A549 (cell line): ENCODE data around the gene WLS. TPM values are rescaled to one million over a fixed set of nuclear protein-coding genes. Genes with fewer than 3 reads are reported as not detected.

ENCODE experiments used
- ATAC-seq, 2 experiments: fragments of 200-7000 bp in 1 of 2; fragments of >200 bp in 1 of 2; cut with Nextera tagmentation in 1 of 2; cut with Tn5 transposase in 1 of 2; 3 replicates each; pipeline versions ENCODE4 v1.8.0 to v1.9.1; 2018 to 2020; ENCODE audit warnings: mild to moderate bottlenecking in 1 of 2, moderate library complexity in 1 of 2
- CTCF ChIA-PET: fragments of 300-600 bp; sonication (Branson Sonifier 250); formaldehyde crosslinking; extraction: SDS; loops from one replicate; lab custom pipeline; 2021; ENCODE audit warnings: antibody characterized with exemption, inconsistent platforms; lab: Yijun Ruan, JAX
- POLR2A ChIA-PET: fragments of 350-600 bp; formaldehyde crosslinking; extraction: SDS; loops from one replicate; lab custom pipeline; 2021; ENCODE audit warnings: antibody characterized with exemption, inconsistent platforms; lab: Yijun Ruan, JAX
- DNase-seq, 2 experiments: peaks; one replicate each; pipeline versions ENCODE4 v3.0.0 to v3.0.0-alpha.2; 2011 to 2016; ENCODE audit warnings: low read depth in 1 of 2, low spot score in 1 of 2
- FAIRE-seq: peaks from 2 replicates; lab custom pipeline; 2011; peaks lifted over from hg19 to GRCh38; lab: Jason Lieb, UNC
- H3K27ac ChIP-seq, 2 experiments: fragments of >200 bp; sonication (Bioruptor Twin); formaldehyde crosslinking; 3 replicates each; pipeline ENCODE4 v1.5.1; 2016 to 2017
- H3K4me1 ChIP-seq: fragments of >200 bp; sonication (Bioruptor Twin); formaldehyde crosslinking; 3 replicates; pipeline ENCODE4 v1.6.1; 2016
- H3K4me2 ChIP-seq: fragments of >200 bp; sonication (Bioruptor Twin); formaldehyde crosslinking; 3 replicates; pipeline ENCODE4 v1.6.1; 2016
- H3K4me3 ChIP-seq: fragments of >200 bp; sonication (Bioruptor Twin); formaldehyde crosslinking; 3 replicates; pipeline ENCODE4 v1.5.1; 2016
- H3K9me3 ChIP-seq: fragments of >200 bp; sonication (Bioruptor Twin); formaldehyde crosslinking; 3 replicates; pipeline ENCODE4 v1.6.1; 2016
- ATOH8 ChIP-seq: fragments of 250-450 bp; sonication (Bioruptor Pico); IDR thresholded peaks from 2 replicates; pipeline ENCODE4 v1.5.0; 2020; ENCODE audit warnings: low read depth, mild to moderate bottlenecking, moderate library complexity
- BHLHE40 ChIP-seq: IDR thresholded peaks from 2 replicates; pipeline ENCODE4 v1.6.1; 2012; ENCODE audit warnings: low read depth, low read length, inconsistent platforms
- CBX2 ChIP-seq: fragments of 200-600 bp; sonication (generic); IDR thresholded peaks from 2 replicates; pipeline ENCODE4 v1.6.1; 2016; ENCODE audit warnings: low read depth, mild to moderate bottlenecking, borderline replicate concordance
- CEBPB ChIP-seq, 2 experiments: fragments of >200 bp in 1 of 2; sonication (Bioruptor Twin) in 1 of 2; formaldehyde crosslinking in 1 of 2; IDR thresholded peaks; 2 replicates each; pipeline ENCODE4 v1.6.1; 2012 to 2016
- CHD2 ChIP-seq: fragments of 150-350 bp; IDR thresholded peaks from 2 replicates; pipeline ENCODE4 v1.6.1; 2014; ENCODE audit warnings: low read length; ENCODE audit not compliant: partially characterized antibody
- CHD4 ChIP-seq: fragments of 200-600 bp; sonication (generic); IDR thresholded peaks from 2 replicates; pipeline ENCODE4 v1.6.1; 2016; ENCODE audit warnings: antibody characterized with exemption, mild to moderate bottlenecking, borderline replicate concordance
- EHMT2 ChIP-seq: fragments of 200-600 bp; sonication (generic); IDR thresholded peaks from 2 replicates; pipeline ENCODE4 v1.6.1; 2016; ENCODE audit warnings: antibody characterized with exemption, low read depth, mild to moderate bottlenecking, moderate library complexity
- ELK1 ChIP-seq: fragments of 150-350 bp; IDR thresholded peaks from 2 replicates; pipeline ENCODE4 v1.6.1; 2014; ENCODE audit warnings: low read depth, mild to moderate bottlenecking, low read length
- HEYL ChIP-seq: fragments of 250-450 bp; sonication (Bioruptor Pico); IDR thresholded peaks from 2 replicates; pipeline ENCODE4 v1.8.0; 2021; ENCODE audit warnings: mild to moderate bottlenecking, moderate library complexity
- HOXA7 ChIP-seq: fragments of 250-450 bp; sonication (Bioruptor Pico); IDR thresholded peaks from 2 replicates; pipeline ENCODE4 v1.5.0; 2020; ENCODE audit warnings: mild to moderate bottlenecking, moderate library complexity
- HOXB5 ChIP-seq: fragments of 250-450 bp; sonication (Bioruptor Pico); IDR thresholded peaks from 2 replicates; pipeline ENCODE4 v1.5.0; 2020; ENCODE audit warnings: mild to moderate bottlenecking, moderate library complexity
- MAZ ChIP-seq: fragments of 150-350 bp; IDR thresholded peaks from 2 replicates; pipeline ENCODE4 v1.6.1; 2014; ENCODE audit warnings: antibody characterized with exemption, low read depth, low read length, borderline replicate concordance
- MYC ChIP-seq: IDR thresholded peaks from 2 replicates; pipeline ENCODE4 v1.6.1; 2012; ENCODE audit warnings: mild to moderate bottlenecking, inconsistent platforms, low read length, improper control_type of control experiment, borderline replicate concordance
- NR3C1 ChIP-seq: fragments of >200 bp; sonication (Bioruptor Twin); formaldehyde crosslinking; IDR thresholded peaks from 3 replicates; pipeline ENCODE4 v1.6.1; 2017
- POLR2A ChIP-seq: IDR thresholded peaks from 2 replicates; pipeline ENCODE4 v1.6.1; 2012; ENCODE audit warnings: mild to moderate bottlenecking, low read length
- POLR2AphosphoS2 ChIP-seq: conservative IDR thresholded peaks from 2 replicates; pipeline ENCODE4 v1.6.1; 2012; ENCODE audit warnings: low read length, improper control_type of control experiment, inconsistent platforms
- RAD21 ChIP-seq, 2 experiments: fragments of >200 bp in 1 of 2; sonication (Bioruptor Twin) in 1 of 2; formaldehyde crosslinking in 1 of 2; IDR thresholded peaks in 1 of 2; conservative IDR thresholded peaks in 1 of 2; 2 replicates in 1 of 2; 3 replicates in 1 of 2; pipeline ENCODE4 v1.6.1; 2012 to 2018; ENCODE audit warnings: inconsistent platforms in 1 of 2
- RARB ChIP-seq: fragments of 250-450 bp; sonication (Bioruptor Pico); IDR thresholded peaks from 2 replicates; pipeline ENCODE4 v1.8.0; 2021; ENCODE audit warnings: mild to moderate bottlenecking, moderate library complexity
- REST ChIP-seq: fragments of 200-600 bp; sonication (generic); IDR thresholded peaks from 2 replicates; pipeline ENCODE4 v1.6.1; 2016; ENCODE audit warnings: antibody characterized with exemption, mild to moderate bottlenecking, moderate library complexity
- RNF2 ChIP-seq: fragments of 200-600 bp; sonication (generic); IDR thresholded peaks from 2 replicates; pipeline ENCODE4 v1.6.1; 2016; ENCODE audit warnings: low read depth, mild to moderate bottlenecking, antibody characterized with exemption, moderate library complexity, borderline replicate concordance
- ZFP36 ChIP-seq: fragments of 450-650 bp; IDR thresholded peaks from 2 replicates; pipeline ENCODE4 v1.6.1; 2014; ENCODE audit warnings: borderline replicate concordance; ENCODE audit not compliant: partially characterized antibody
- ZNF302 ChIP-seq: fragments of 250-450 bp; sonication (Bioruptor Pico); IDR thresholded peaks from 2 replicates; pipeline ENCODE4 v1.9.0; 2021; ENCODE audit warnings: inconsistent platforms, mild to moderate bottlenecking, moderate library complexity
- WGBS: methylation state at CpG from one replicate; pipeline ENCODE4 v1.1.6; 2017; ENCODE audit errors: missing lambda C conversion rate; 5-methylcytosine and 5-hydroxymethylcytosine counted together
- polyA plus RNA-seq, 4 experiments: library from polyadenylated mRNA; depleted of rRNA in 3 of 4; stranded (reverse); fragments of >200 nt; fragmentation: RNase III in 1 of 4; extraction: RNeasy Plus Mini Kit Qiagen cat#74134 plus additional on column Dnase treatment in 1 of 4; gene quantifications; 2 replicates in 3 of 4; 3 replicates in 1 of 4; pipeline ENCODE4 v1.2.3, GENCODE V29; 2011 to 2017
- TF ChIP-seq, protein P1 (sequence below): fragments of >200 bp; sonication (Bioruptor Twin); formaldehyde crosslinking; IDR thresholded peaks from 2 replicates; pipeline ENCODE4 v1.6.1; 2016
- TF ChIP-seq, protein P2 (sequence below): IDR thresholded peaks from 2 replicates; pipeline ENCODE4 v1.6.1; 2012; ENCODE audit warnings: low read depth, borderline replicate concordance

Gene WLS
- polyA plus RNA-seq, 2 of the 4 experiments (the other 2 are of a cell fraction) = 6.6 to 12.1 TPM

DNA sequence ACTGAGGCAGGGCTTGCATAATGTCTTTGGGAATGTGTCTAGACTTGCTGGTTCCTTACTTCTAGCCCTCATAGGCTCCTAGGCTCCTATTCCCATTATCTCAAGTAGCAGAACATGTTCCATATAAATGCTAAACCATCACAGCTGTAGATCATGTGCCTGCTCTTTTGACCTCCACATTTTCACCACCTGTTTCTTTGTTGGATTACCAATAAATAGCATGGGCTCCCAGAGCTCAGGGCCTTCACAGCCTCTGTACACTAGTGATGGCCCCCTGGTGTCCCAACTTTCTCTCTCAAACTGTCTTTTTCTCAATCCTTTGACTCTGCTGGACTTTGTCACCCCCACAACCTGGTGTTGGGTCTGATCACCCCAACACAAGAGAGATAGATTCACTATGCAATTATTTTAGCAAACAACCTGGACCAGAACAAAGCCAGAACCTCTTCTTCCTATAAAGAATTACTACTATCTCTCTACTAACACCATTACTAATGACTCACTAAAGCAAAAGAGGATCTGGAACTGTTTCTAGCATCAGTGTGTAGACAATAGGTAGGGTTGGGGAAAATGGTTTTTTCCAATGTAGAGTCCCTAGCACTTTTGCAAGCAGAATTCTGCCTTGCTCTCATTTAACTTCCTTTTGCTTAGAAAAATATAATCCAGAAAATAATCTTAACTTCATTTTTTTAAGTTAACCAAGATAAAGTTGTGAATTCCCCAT is 51.7 kb downstream of the WLS start:
- no peak for TF ChIP-seq POLR2AphosphoS2
- TF ChIP-seq BHLHE40 = no peak
- TF ChIP-seq HEYL (CRISPR knock-in tag) = no peak
- TF ChIP-seq CBX2 = no peak
- TF ChIP-seq CHD2 = no peak
- TF ChIP-seq POLR2A = no peak
- TF ChIP-seq RNF2 = no peak
- TF ChIP-seq, all 56 proteins: peak for 0
- Histone ChIP-seq H3K4me2 (no peak overlapping the region), H3K9me3 (no peaks in the 10 kb centered on the region), H3K4me3 (no peak overlapping the region), H3K27ac (no peak overlapping the region), H3K4me1 (no peaks in the 10 kb centered on the region)
- DNase-seq (no peak), ATAC-seq (no peak), FAIRE-seq (no peak)
- ChIA-PET POLR2A (no interaction called here), CTCF (no interaction called here)

DNA sequence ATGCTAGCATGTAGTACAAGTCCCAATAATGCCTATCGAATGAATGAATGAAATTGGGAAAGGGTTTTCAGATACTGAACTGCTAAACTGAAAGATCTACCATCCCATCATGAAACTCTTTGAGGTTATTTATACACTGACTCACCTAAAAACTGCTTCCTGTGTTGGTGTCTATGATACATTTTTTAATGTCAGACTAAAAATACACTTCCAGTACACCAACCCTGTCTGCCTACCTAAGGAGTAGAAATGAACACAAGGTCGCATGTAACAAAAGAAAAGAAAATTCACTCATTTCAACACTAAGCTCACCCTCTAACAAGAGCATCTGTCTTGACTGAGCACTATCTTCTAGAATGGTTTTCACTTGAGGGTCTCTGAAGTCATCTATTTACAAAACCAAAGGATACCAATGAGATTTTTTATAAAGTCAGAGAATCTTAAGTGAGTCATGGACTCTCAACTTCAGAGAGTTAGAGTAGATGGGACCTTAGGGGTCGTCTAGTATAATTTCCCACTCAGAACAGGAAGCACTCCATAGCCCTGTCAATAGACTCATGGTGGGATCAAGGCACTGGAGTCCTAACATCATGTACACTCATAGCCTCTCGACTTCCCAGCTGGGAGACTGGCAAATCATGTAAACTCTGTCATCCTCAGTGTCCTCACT is 53.4 kb downstream of the WLS start:
- no peaks in the 10 kb centered on the region for H3K9me3 ChIP-seq
- ChIA-PET CTCF (interaction anchor here (0.6 to 0.9 kb wide), 2 partner anchors 12 to 63 kb away, joined by 3 read pairs; no protein-coding TSS in a partner anchor), POLR2A (no interaction called here)
- H3K4me1 ChIP-seq = peaks cover 6% of the 10 kb centered on the region
- DNase-seq = no peak
- no peak overlapping the region for H3K27ac ChIP-seq
- H3K4me3 ChIP-seq = no peak overlapping the region
- no peak overlapping the region for H3K4me2 ChIP-seq
- WGBS = 27% methylated on average over 4 of the region's 4 CpGs
- no peak for FAIRE-seq
- TF ChIP-seq, protein P1, sequence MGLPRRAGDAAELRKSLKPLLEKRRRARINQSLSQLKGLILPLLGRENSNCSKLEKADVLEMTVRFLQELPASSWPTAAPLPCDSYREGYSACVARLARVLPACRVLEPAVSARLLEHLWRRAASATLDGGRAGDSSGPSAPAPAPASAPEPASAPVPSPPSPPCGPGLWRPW = no peak
- TF ChIP-seq REST = no peak
- TF ChIP-seq RARB (CRISPR knock-in tag) = no peak
- no peak for TF ChIP-seq CHD4
- no peak for TF ChIP-seq RAD21 (conservative IDR thresholded peaks at IDR 0.05 in 1 of 2, IDR thresholded peaks at IDR 0.05 in 1 of 2)
- no peak for TF ChIP-seq HOXB5
- TF ChIP-seq CEBPB (IDR thresholded peaks at IDR 0.05) = no peak
- TF ChIP-seq ZNF302 (CRISPR knock-in tag) = no peak
- TF ChIP-seq, all 56 proteins: peak for 0
- no peak for ATAC-seq

- no peak for ATAC-seq
- no peak for FAIRE-seq
- ChIA-PET CTCF (interaction anchor here (1.2 to 1.6 kb wide), 2 partner anchors 10 to 53 kb away, joined by 4 read pairs; no protein-coding TSS in a partner anchor), POLR2A (no interaction called here)
- no peak overlapping the region for H3K27ac ChIP-seq
- no peak overlapping the region for H3K4me2 ChIP-seq
- peaks cover 15% of the 10 kb centered on the region for H3K4me1 ChIP-seq
- H3K4me3 ChIP-seq = no peak overlapping the region
- 78% methylated on average over 8 of the region's 8 CpGs for WGBS
- no peaks in the 10 kb centered on the region for H3K9me3 ChIP-seq
- no peak for DNase-seq
- no peak for TF ChIP-seq HOXA7 (CRISPR knock-in tag)
- no peak for TF ChIP-seq ATOH8 (CRISPR knock-in tag)
- TF ChIP-seq, protein P2, sequence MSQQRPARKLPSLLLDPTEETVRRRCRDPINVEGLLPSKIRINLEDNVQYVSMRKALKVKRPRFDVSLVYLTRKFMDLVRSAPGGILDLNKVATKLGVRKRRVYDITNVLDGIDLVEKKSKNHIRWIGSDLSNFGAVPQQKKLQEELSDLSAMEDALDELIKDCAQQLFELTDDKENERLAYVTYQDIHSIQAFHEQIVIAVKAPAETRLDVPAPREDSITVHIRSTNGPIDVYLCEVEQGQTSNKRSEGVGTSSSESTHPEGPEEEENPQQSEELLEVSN = no peak
- no peak for TF ChIP-seq ZFP36
- no peak for TF ChIP-seq MYC
- TF ChIP-seq EHMT2 = no peak
- no peak for TF ChIP-seq ELK1
- no peak for TF ChIP-seq CHD4
- TF ChIP-seq HEYL (CRISPR knock-in tag) = no peak
- TF ChIP-seq NR3C1 = no peak
- TF ChIP-seq MAZ = no peak
- TF ChIP-seq POLR2A = no peak
Measured at GRCh38 chr1:68175621-68176398, 56.5 kb downstream of the WLS start.
